Activated CD4-positive, alpha-beta T cell treated with anti-CD3 and anti-CD28 coated beads, Interleukin-2, amount 10 ng/mL, durations not matched to agents 24 days and 14 days (primary cell): ENCODE results near the gene DDX56. TPM values are rescaled to one million over a fixed set of nuclear protein-coding genes. Genes with fewer than 3 reads are reported as not detected.
A peak's percentile ranks its signal among the peaks of the same experiment; 100 is the strongest.
"Not testable (repeated sequence)": the region's sequence is repeated elsewhere in the genome, so short reads cannot be mapped to it uniquely, and the experiment has no call there.

Experiments
- DNase-seq: peaks from one replicate; pipeline ENCODE4 v3.0.0; 2022
- H3K27ac Mint-ChIP-seq: one replicate; pipeline ENCODE4 v1.8.0; 2022; ENCODE audit warnings: mild to moderate bottlenecking, mixed read lengths
- H3K27me3 Mint-ChIP-seq: one replicate; pipeline ENCODE4 v1.8.0; 2022; ENCODE audit warnings: mixed read lengths
- H3K36me3 Mint-ChIP-seq: one replicate; pipeline ENCODE4 v1.8.0; 2022; ENCODE audit warnings: low read depth, mild to moderate bottlenecking, mixed read lengths
- H3K4me1 Mint-ChIP-seq: one replicate; pipeline ENCODE4 v1.8.0; 2021; ENCODE audit warnings: mixed read lengths
- H3K4me3 Mint-ChIP-seq: one replicate; pipeline ENCODE4 v1.8.0; 2022; ENCODE audit warnings: mild to moderate bottlenecking, moderate library complexity, mixed read lengths
- H3K9me3 Mint-ChIP-seq: one replicate; pipeline ENCODE4 v1.8.0; 2021; ENCODE audit warnings: mixed read lengths
- intact Hi-C: fragments of 100-400 bp; cut with micrococcal nuclease; formaldehyde crosslinking; loops from one replicate; pipeline ENCODE4 v1.15.1; 2023
- total RNA-seq: library from RNA; stranded (reverse); gene quantifications from 2 replicates; pipeline ENCODE4 v1.2.3, GENCODE V29; 2022

DDX56 gene
- total RNA-seq, 1 donor from 2014 or later, result 172 TPM

DNA sequence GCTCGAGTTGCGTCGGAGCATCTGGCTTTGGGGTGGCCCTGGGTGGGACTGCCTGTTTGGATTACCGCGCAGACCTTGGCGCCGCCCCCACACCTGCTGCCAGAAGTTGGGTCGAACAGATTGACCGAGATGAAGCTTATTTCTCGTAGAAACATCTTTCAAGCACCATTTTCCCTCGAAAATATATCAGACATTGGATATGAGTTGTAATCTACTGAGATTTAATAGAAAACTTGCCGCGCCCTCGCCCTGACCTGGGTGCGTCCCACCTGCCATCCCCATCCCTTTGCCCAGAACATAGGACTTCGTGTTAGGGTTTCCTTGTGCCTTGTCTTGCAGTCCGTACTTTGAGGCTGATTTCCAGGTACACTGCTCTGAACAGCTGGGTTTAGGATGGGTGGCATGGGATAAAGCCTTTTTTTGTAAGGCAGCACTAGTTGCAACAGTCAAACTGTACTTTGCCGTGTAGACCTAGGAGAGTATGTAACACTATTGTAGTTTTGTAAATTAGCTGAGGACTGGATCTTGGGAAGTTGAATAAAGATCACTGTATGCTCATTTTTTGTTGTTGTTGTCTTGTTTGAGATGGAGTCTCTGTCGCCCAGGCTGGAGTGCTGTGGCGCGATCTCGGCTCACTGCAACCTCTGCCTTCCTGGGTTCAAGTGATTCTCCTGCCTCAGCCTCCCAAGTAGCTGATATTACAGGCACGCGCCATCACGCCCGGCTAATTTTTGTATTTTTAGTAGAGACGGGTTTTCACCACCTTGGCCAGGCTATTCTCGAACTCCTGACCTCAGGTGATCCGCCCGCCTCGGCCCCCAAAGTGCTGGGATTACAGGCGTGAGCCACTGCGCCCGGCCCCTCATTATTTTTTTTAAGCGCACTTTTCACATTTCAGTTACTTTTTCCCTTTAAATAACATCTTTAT is 33.7 kb upstream of the DDX56 start:
- no peaks in the 10 kb centered on the region for H3K9me3 Mint-ChIP-seq

DNA sequence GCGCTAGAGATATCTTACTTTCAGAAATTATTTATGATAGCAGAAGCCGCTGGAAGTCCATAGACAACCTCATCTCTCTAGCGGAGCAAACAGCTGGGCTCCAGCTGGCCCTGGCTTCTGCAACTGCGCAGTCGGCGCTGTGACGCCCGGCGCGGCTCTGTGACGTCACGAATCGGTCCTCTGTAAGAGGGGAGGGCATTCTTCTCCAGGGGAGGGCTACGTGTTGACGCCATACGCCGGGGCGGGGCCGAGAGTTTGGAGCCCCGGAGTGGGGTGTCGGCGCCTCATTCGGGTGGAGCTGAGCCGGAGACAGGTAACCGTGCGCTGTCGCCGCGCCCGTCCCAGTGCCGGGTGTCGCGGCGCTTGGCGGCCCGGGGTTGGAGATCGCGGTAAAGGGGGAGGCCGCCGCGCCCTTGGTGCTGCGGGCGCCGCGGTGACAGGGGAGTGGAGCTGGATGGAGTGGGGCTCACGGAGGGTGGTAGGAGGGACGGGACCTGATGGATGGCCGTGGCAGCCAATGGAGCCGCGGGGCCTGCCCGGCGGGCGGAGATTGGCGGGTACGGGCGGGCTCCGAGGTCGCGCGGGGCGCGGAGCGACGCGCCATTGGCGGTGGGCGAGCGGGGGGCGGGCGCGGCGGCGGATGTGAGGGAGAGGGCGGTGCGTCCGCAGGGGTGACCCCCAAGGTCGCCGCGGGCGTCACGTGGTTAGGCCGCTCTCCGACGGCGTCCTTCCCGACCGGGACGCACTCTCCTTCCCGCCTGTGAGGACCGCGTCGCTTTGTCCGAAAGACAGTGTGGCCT is 32.8 kb upstream of the DDX56 start, which contains the start of gene OGDH:
Gene OGDH (plus strand): TSS at position 287 of the 800 bp plus-strand sequence. CDS start 17,717 bp downstream, outside the sequence.
- intact Hi-C loops, result loop anchor here (1.0 to 5.0 kb wide), 12 partner anchors 11 to 504 kb away; partner anchors contain the start of genes CCM2, H2AZ2, MYO1G and PPIA

More for the DNA sequence above, 33.7 kb upstream of the DDX56 start:
- Mint-ChIP-seq H3K4me1 (peaks cover 35% of the 10 kb centered on the region), H3K27me3 (peaks cover 7% of the 10 kb centered on the region), H3K4me3 (peak overlapping the region; percentile 99), H3K27ac (peak overlapping the region; percentile 100), H3K36me3 (peaks cover 16% of the 10 kb centered on the region)
- no peak for DNase-seq
- intact Hi-C loops, result loop anchor here (1.0 to 5.0 kb wide), 6 partner anchors 10 to 503 kb away; partner anchors contain the start of genes CCM2, MYO1G and TBRG4

DNA sequence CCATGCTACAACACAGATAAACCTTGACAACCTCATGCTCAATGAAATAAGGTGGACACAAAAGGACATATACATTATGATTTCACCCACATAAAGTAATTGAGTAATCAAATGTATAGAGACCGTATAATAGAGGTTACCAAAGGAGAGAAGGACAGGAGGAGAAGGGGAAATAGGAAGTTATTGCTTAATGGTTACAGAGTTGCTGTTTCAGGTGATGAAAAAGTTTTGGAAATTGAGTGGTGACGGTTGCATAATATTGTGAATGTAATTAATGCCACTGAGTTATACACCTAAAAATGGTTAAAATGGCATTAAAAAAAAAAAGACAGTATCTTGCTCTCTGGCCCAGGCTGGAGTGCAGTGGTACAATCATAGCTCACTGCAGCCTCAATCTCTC is 31.2 kb upstream of the DDX56 start:
- peaks cover 24% of the 10 kb centered on the region for H3K4me1 Mint-ChIP-seq
- intact Hi-C loops, result loop anchor here (5.0 kb wide), 1 partner anchor 372 kb away; the partner anchor contains the start of gene MYO1G
- peaks cover 12% of the 10 kb centered on the region for H3K36me3 Mint-ChIP-seq
- no peak for DNase-seq
- peak overlapping the region; percentile 29 for H3K4me3 Mint-ChIP-seq
- peaks cover 18% of the 10 kb centered on the region for H3K27me3 Mint-ChIP-seq
- no peak overlapping the region for H3K27ac Mint-ChIP-seq
- no peaks in the 10 kb centered on the region for H3K9me3 Mint-ChIP-seq

More for the DNA sequence above, 32.8 kb upstream of the DDX56 start, which contains the start of gene OGDH:
- H3K9me3 Mint-ChIP-seq, result no peaks in the 10 kb centered on the region
- H3K4me3 Mint-ChIP-seq, result peak within 1 kb of the TSS; percentile 99
- H3K36me3 Mint-ChIP-seq, result peaks cover 12% of the 10 kb centered on the region
- peaks cover 11% of the 10 kb centered on the region for H3K27me3 Mint-ChIP-seq
- peak within 1 kb of the TSS; percentile 100 for H3K27ac Mint-ChIP-seq
- peak; percentile 100 for DNase-seq
- H3K4me1 Mint-ChIP-seq, result peaks cover 30% of the 10 kb centered on the region

DNA sequence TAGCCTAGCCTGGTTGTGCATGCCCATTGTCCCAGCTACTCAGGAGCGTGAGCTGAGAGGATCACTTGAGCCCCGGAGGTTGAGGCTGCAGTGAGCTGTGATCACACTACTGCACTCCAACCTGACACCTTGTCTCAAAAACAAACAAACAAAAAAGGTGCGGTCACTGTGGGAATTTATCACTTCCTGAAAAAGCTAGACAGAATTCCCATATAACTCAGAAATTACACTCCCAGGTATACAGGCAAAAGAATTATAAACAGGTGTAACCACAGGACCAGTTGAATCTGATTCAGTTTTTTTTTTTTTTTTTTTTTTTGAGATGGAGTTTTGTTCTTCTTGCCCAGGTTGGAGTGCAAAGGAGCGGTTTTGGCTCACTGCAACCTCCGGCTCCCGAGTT is 29.5 kb upstream of the DDX56 start:
- Mint-ChIP-seq H3K27ac (no peak overlapping the region), H3K9me3 (no peaks in the 10 kb centered on the region), H3K36me3 (peaks cover 11% of the 10 kb centered on the region), H3K4me3 (no peak overlapping the region), H3K27me3 (peaks cover 25% of the 10 kb centered on the region), H3K4me1 (peaks cover 16% of the 10 kb centered on the region)
- no peak for DNase-seq
- intact Hi-C loops, result no loop called here

DNA sequence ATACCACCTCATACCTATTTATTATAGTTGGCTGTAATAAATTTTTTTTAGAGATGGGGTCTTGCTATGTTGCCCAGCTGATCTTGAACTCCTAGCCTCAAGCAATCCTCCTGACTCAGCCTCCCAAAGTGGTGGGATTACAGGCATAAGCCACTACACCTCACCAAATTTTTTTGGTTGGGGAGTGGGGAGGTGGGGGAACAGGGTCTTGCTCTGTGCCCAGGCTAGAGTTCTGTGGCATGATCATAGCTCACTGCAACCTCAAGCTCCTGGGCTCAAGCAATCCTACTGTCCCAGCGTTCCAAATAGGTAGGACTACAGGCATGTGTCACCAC is 28.8 kb upstream of the DDX56 start:
- Mint-ChIP-seq H3K27ac (no peak overlapping the region), H3K36me3 (peaks cover 10% of the 10 kb centered on the region)
- intact Hi-C loops, result no loop called here

DNA sequence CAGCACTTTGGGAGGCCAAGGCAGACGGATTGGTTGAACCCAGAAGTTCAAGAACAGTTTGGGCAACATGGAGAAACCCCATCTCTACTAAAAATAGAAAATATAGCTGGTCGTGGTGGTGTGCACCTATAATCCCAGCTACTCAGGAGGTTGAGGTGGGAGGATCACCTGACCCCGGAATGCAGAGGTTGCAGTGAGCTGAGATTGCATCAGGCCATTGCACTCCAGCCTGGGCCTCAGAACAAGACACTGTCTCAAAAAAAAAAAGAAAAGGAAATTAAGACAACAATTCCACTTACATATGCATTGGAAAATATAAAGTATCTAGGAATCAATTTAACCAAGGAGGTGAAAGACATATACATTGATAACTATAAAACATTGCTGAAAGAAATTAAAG is 25.5 kb upstream of the DDX56 start:
- Mint-ChIP-seq H3K4me3 (no peak overlapping the region), H3K36me3 (no peaks in the 10 kb centered on the region), H3K9me3 (no peaks in the 10 kb centered on the region), H3K4me1 (peaks cover 2% of the 10 kb centered on the region), H3K27me3 (peaks cover 24% of the 10 kb centered on the region), H3K27ac (no peak overlapping the region)
- DNase-seq, result no peak
- intact Hi-C loops, result no loop called here

More for the DNA sequence above, 28.8 kb upstream of the DDX56 start:
- DNase-seq, result no peak
- Mint-ChIP-seq H3K4me1 (peaks cover 14% of the 10 kb centered on the region), H3K4me3 (no peak overlapping the region), H3K9me3 (no peaks in the 10 kb centered on the region), H3K27me3 (peaks cover 25% of the 10 kb centered on the region)

DNA sequence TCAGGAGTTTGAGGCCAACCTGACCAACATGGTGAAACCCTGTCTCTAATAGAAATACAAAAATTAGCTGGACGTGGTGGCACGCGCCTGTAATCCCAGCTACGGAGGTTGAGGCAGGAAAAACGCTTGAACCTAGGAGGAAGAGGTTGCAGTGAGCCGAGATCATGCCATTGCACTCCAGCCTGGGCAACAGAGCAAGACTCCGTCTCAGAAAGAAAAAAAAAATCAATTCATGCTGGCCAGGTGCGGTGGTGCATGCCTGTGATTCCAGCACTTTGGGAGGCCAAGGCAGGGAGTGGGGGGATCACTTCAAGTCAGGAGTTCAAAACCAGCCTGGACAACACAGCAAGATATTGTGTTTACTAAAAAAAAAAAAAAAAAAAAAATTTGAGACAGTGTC is 23.5 kb upstream of the DDX56 start:
- H3K9me3 Mint-ChIP-seq, H3K36me3 Mint-ChIP-seq, H3K4me1 Mint-ChIP-seq, H3K4me3 Mint-ChIP-seq, intact Hi-C loops, DNase-seq, H3K27ac Mint-ChIP-seq: not testable (repeated sequence)
- peaks cover 29% of the 10 kb centered on the region for H3K27me3 Mint-ChIP-seq

DNA sequence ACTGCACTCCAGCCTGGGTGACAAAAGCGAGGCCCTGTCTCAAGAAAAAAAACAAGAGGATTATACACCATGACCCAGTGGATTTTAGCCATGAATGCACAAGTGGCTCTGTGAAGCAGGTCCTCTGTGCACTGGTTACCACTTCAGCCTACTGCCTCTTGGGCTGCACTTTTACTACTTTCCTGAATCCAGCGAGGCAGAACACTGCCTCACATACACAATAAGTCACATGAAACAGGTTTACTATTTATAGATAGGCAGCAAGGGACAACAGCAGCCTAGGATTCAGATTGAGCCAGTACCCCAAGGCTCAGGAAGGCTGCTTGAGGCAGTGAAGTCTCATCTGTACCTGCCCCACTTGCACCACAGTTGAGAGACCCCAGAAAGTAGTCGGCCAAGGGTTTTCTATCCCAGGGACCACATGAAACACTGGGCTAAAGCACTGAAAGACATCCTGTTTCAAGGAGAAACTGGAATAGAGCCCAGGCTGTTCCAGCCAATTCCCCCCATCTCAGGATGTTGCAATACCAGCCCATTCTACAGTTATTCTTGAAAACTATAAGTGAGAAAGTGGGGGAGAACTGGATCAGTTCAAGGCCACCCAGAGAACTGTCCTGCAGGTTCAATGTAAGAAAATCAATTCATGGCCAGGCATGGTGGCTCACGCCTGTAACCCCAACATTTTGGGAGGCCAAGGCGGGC is 22.4 kb upstream of the DDX56 start:
- Mint-ChIP-seq H3K27me3 (peaks cover 23% of the 10 kb centered on the region), H3K9me3 (no peaks in the 10 kb centered on the region), H3K27ac (no peak overlapping the region), H3K36me3 (no peaks in the 10 kb centered on the region), H3K4me3 (no peak overlapping the region), H3K4me1 (peaks cover 2% of the 10 kb centered on the region)
- no peak for DNase-seq
- intact Hi-C loops, result no loop called here

DNA sequence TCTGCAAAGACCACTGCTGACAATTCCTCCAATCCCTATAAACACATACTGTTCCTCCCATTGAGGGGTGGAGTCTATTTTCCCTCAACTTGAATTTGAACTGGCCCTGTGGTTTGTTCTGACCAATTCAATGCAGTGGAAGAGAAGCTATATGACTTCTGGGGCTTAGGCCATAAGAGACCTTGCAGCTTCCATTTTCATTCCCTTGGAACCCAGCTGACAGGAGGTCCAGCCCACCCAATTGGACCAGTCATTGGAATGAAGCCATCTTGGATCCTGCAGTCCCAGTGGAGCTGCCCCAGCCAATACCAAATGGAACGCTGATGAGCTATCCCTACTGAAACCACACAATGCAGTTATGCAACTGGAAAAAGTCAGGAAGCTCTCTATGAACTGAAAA is 17.2 kb upstream of the DDX56 start:
- H3K4me3 Mint-ChIP-seq, result no peak overlapping the region
- DNase-seq, result no peak
- peaks cover 13% of the 10 kb centered on the region for H3K27me3 Mint-ChIP-seq
- intact Hi-C loops, result no loop called here
- no peak overlapping the region for H3K27ac Mint-ChIP-seq
- peaks cover 12% of the 10 kb centered on the region for H3K4me1 Mint-ChIP-seq
- no peaks in the 10 kb centered on the region for H3K9me3 Mint-ChIP-seq
- no peaks in the 10 kb centered on the region for H3K36me3 Mint-ChIP-seq

DNA sequence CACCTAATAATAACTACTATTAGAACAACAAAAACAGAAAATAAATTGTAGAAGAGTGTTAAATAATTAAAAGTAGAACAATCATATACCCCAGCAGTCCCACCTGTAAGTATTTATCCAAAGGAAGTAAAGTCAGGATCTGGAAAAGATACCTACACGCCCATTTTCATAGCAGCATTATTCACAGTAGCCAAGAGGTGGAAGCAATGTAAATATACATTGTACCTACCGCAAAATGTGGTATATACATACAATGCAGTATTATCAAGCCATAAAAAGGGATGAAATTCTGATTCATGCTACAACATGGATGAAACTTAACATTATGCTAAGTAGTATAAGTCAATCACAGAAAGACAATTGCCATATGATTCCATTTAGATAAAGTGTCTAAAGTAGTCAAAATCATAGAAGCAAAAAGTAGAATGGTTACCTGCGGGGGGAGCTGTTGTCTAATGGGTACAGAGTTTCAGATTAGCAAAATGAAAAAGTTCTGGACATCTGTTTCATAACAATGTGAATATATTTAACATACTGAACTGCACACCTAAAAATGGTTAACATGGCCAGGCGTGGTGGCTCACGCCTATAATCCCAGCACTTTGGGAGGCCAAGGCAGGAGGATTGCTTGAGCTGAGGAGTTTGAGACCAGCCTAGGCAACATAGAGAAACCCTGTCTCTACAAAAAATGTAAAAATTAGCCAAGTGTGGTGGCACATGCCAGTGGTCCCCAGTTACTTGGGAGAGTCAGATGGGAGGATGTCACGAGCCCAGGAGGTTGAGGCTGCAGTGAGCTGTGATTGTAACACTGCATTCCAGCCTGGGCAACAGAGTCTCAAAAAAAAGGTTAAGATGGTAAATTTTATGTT is 14.4 kb upstream of the DDX56 start:
- intact Hi-C loops, result loop anchor here (1.0 to 2.0 kb wide), 3 partner anchors 259 to 549 kb away; no protein-coding TSS in a partner anchor
- H3K27ac Mint-ChIP-seq, result no peak overlapping the region
- DNase-seq, result peak; percentile 90
- no peak overlapping the region for H3K4me3 Mint-ChIP-seq
- no peaks in the 10 kb centered on the region for H3K9me3 Mint-ChIP-seq
- peaks cover 15% of the 10 kb centered on the region for H3K4me1 Mint-ChIP-seq
- H3K36me3 Mint-ChIP-seq, result no peaks in the 10 kb centered on the region
- H3K27me3 Mint-ChIP-seq, result peaks cover 3% of the 10 kb centered on the region

DNA sequence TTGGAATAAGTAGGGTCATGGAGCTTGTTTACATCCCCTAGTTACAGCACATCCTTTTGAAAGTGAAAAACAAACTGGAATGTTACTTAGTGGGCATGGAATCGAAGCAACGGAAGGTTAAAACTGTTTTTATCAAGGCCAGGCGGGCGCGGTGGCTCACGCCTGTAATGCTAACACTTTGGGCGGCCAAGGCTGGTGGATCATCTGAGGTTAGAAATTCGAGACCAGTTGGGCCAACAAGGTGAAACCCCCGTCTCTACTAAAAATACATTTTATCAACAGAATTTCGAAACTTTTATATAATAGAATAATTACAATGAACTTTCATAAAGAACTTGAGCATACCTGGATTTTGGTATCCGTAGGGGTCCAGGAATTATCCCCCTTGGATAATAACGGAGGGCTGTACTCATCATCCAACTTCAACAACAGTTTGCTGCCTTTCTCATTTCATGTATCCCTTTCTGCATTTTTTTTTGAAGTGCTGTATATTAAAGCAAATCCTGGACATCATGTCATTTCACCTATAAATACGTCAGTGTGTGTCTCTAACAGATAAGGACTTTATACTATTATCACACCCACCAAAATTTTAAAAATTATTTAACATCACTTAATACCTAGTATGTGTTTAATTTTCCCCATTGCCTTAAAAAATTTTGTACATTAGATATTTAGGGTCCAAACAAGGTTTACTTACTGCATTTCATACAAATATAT is 9.6 kb upstream of the DDX56 start:
- intact Hi-C loops, result loop anchor here (2.0 to 5.0 kb wide), 5 partner anchors 55 to 527 kb away; partner anchors contain the start of genes MYO1G, NUDCD3, POLM and TBRG4
- Mint-ChIP-seq H3K4me1 (peaks cover 38% of the 10 kb centered on the region), H3K27me3 (peaks cover 4% of the 10 kb centered on the region), H3K9me3 (no peaks in the 10 kb centered on the region), H3K36me3 (peaks cover 32% of the 10 kb centered on the region), H3K4me3 (peak overlapping the region; percentile 92), H3K27ac (peak overlapping the region; percentile 92)
- DNase-seq, result no peak
